Measurements from ENCODE around the gene HOMER2.

The HOMER2 gene

GRCh38 chr15:82911458-82911857 lies 41.1 kb downstream of the HOMER2 start:
- no peak overlapping the region for H3K4me3 ChIP-seq (ENCODE audit: low read depth, low read length)
- no peak for TF ChIP-seq CTCF (IDR thresholded peaks at IDR 0.05; ENCODE audit: borderline replicate concordance, insufficient read depth, low read depth, low read length)

- no peak for TF ChIP-seq CTCF (IDR thresholded peaks at IDR 0.05; ENCODE audit: borderline replicate concordance, insufficient read depth, low read depth, low read length)
- H3K4me3 ChIP-seq (ENCODE audit: low read depth, low read length) = no peak overlapping the region
These were observed 41.8 kb downstream of the HOMER2 start for GRCh38 chr15:82910721-82911120.

GRCh38 chr15:82909080-82909815 lies 43.3 kb downstream of the HOMER2 start:
- TF ChIP-seq CTCF (IDR thresholded peaks at IDR 0.05; ENCODE audit: borderline replicate concordance, insufficient read depth, low read depth, low read length) = no peak
- H3K4me3 ChIP-seq (ENCODE audit: low read depth, low read length) = no peak overlapping the region

GRCh38 chr15:82907350-82907749 lies 45.2 kb downstream of the HOMER2 start:
- H3K4me3 ChIP-seq (ENCODE audit: low read depth, low read length) = no peak overlapping the region
- no peak for TF ChIP-seq CTCF (IDR thresholded peaks at IDR 0.05; ENCODE audit: borderline replicate concordance, insufficient read depth, low read depth, low read length)

GRCh38 chr15:82904574-82904973 lies 47.9 kb downstream of the HOMER2 start:
- no peak overlapping the region for H3K4me3 ChIP-seq (ENCODE audit: low read depth, low read length)
- TF ChIP-seq CTCF (IDR thresholded peaks at IDR 0.05; ENCODE audit: borderline replicate concordance, insufficient read depth, low read depth, low read length) = no peak

GRCh38 chr15:82903511-82903910 lies 49.0 kb downstream of the HOMER2 start:
- no peak for TF ChIP-seq CTCF (IDR thresholded peaks at IDR 0.05; ENCODE audit: borderline replicate concordance, insufficient read depth, low read depth, low read length)
- no peak overlapping the region for H3K4me3 ChIP-seq (ENCODE audit: low read depth, low read length)

GRCh38 chr15:82901114-82901805 lies 51.3 kb downstream of the HOMER2 start:
- H3K4me3 ChIP-seq (ENCODE audit: low read depth, low read length) = no peak overlapping the region
- TF ChIP-seq CTCF (IDR thresholded peaks at IDR 0.05; ENCODE audit: borderline replicate concordance, insufficient read depth, low read depth, low read length) = no peak

Data from GM12875 (cell line).